ENCODE measurements around the gene VPREB1.
"Not testable (repeated sequence)": the region's sequence is repeated elsewhere in the genome, so short reads cannot be mapped to it uniquely, and the experiment has no call there.

Gene VPREB1

GRCh38 chr22:22286390-22287105 is 42.0 kb downstream of the VPREB1 start:
- H3K36me3 Mint-ChIP-seq (ENCODE audit: low read depth) = peaks cover 15% of the 10 kb centered on the region
- H3K4me3 Mint-ChIP-seq; H3K27ac Mint-ChIP-seq; H3K4me1 Mint-ChIP-seq (ENCODE audit: low read depth); H3K27me3 Mint-ChIP-seq; intact Hi-C loops (cut with micrococcal nuclease); H3K9me3 Mint-ChIP-seq: not testable (repeated sequence)

- H3K27me3 Mint-ChIP-seq; intact Hi-C loops (cut with micrococcal nuclease); H3K9me3 Mint-ChIP-seq; H3K4me3 Mint-ChIP-seq; H3K27ac Mint-ChIP-seq; H3K4me1 Mint-ChIP-seq (ENCODE audit: low read depth): not testable (repeated sequence)
- H3K36me3 Mint-ChIP-seq (ENCODE audit: low read depth) = peaks cover 21% of the 10 kb centered on the region
These were observed 42.6 kb downstream of the VPREB1 start for GRCh38 chr22:22287106-22287626.

GRCh38 chr22:22289666-22290065 is 45.1 kb downstream of the VPREB1 start:
- H3K4me3 Mint-ChIP-seq; intact Hi-C loops (cut with micrococcal nuclease): not testable (repeated sequence)

GRCh38 chr22:22291129-22291806 is 46.7 kb downstream of the VPREB1 start:
- not testable (repeated sequence) for H3K4me3 Mint-ChIP-seq

More at GRCh38 chr22:22289666-22290065, 45.1 kb downstream of the VPREB1 start:
- H3K36me3 Mint-ChIP-seq (ENCODE audit: low read depth) = peaks cover 46% of the 10 kb centered on the region
- not testable (repeated sequence) for H3K4me1 Mint-ChIP-seq (ENCODE audit: low read depth); H3K27ac Mint-ChIP-seq; H3K27me3 Mint-ChIP-seq; H3K9me3 Mint-ChIP-seq

GRCh38 chr22:22292656-22293055 is 48.1 kb downstream of the VPREB1 start:
- H3K4me1 Mint-ChIP-seq (ENCODE audit: low read depth); H3K9me3 Mint-ChIP-seq; H3K27ac Mint-ChIP-seq; H3K27me3 Mint-ChIP-seq; intact Hi-C loops (cut with micrococcal nuclease); H3K4me3 Mint-ChIP-seq: not testable (repeated sequence)
- peaks cover 57% of the 10 kb centered on the region for H3K36me3 Mint-ChIP-seq (ENCODE audit: low read depth)

More at GRCh38 chr22:22291129-22291806, 46.7 kb downstream of the VPREB1 start:
- H3K27ac Mint-ChIP-seq; H3K27me3 Mint-ChIP-seq; H3K4me1 Mint-ChIP-seq (ENCODE audit: low read depth); H3K9me3 Mint-ChIP-seq; intact Hi-C loops (cut with micrococcal nuclease): not testable (repeated sequence)
- peaks cover 57% of the 10 kb centered on the region for H3K36me3 Mint-ChIP-seq (ENCODE audit: low read depth)

GRCh38 chr22:22293436-22293835 is 48.9 kb downstream of the VPREB1 start:
- H3K9me3 Mint-ChIP-seq; H3K27me3 Mint-ChIP-seq; intact Hi-C loops (cut with micrococcal nuclease); H3K4me3 Mint-ChIP-seq; H3K4me1 Mint-ChIP-seq (ENCODE audit: low read depth): not testable (repeated sequence)
- H3K36me3 Mint-ChIP-seq (ENCODE audit: low read depth) = peaks cover 63% of the 10 kb centered on the region
- H3K27ac Mint-ChIP-seq = peak overlapping the region; percentile 43

- intact Hi-C loops (cut with micrococcal nuclease); H3K27ac Mint-ChIP-seq; H3K9me3 Mint-ChIP-seq; H3K4me3 Mint-ChIP-seq; H3K4me1 Mint-ChIP-seq (ENCODE audit: low read depth); H3K27me3 Mint-ChIP-seq: not testable (repeated sequence)
- H3K36me3 Mint-ChIP-seq (ENCODE audit: low read depth) = peaks cover 62% of the 10 kb centered on the region
These were observed 50.1 kb downstream of the VPREB1 start for GRCh38 chr22:22294641-22295040.

Data from dendritic cell treated with granulocyte-macrophage colony-stimulating factor and Interleukin-4, amounts not matched to agents 40 ng/mL and 50 ng/mL, for 4 days (primary cell).